Neuronal stem cell (in vitro differentiated cells): ENCODE data around the gene MALL.

Experiments used
- DNase-seq: peaks from one replicate; pipeline ENCODE4 v3.0.0-alpha.2; 2013; ENCODE audit warnings: low spot score
- H2AFZ ChIP-seq: one replicate; pipeline ENCODE4 v1.6.1; 2013; ENCODE audit warnings: mild to moderate bottlenecking, low read length, inconsistent platforms
- H2AK5ac ChIP-seq: 2 replicates; pipeline ENCODE4 v1.6.1; 2013; ENCODE audit warnings: low read depth, mild to moderate bottlenecking, inconsistent platforms, low read length, moderate library complexity, mixed read lengths
- H2BK120ac ChIP-seq: 2 replicates; pipeline ENCODE4 v1.6.1; 2013; ENCODE audit warnings: low read depth, mild to moderate bottlenecking, inconsistent platforms, low read length, moderate library complexity, mixed read lengths
- H2BK12ac ChIP-seq: one replicate; pipeline ENCODE4 v1.6.1; 2013; ENCODE audit warnings: low read length, inconsistent platforms
- H2BK15ac ChIP-seq: 2 replicates; pipeline ENCODE4 v1.6.1; 2013; ENCODE audit warnings: mild to moderate bottlenecking, low read length, inconsistent platforms, mixed read lengths
- H2BK5ac ChIP-seq: one replicate; pipeline ENCODE4 v1.6.1; 2013; ENCODE audit warnings: inconsistent platforms, mild to moderate bottlenecking, low read length, moderate library complexity
- H3K14ac ChIP-seq: one replicate; pipeline ENCODE4 v1.6.1; 2013; ENCODE audit warnings: low read length, inconsistent platforms
- H3K18ac ChIP-seq: 2 replicates; pipeline ENCODE4 v1.6.1; 2013; ENCODE audit warnings: low read length, inconsistent platforms
- H3K23ac ChIP-seq: 2 replicates; pipeline ENCODE4 v1.6.1; 2013; ENCODE audit warnings: low read depth, mild to moderate bottlenecking, mixed read lengths, low read length, inconsistent platforms; ENCODE audit not compliant: poor library complexity
- H3K27ac ChIP-seq: replicated peaks from 3 replicates; pipeline ENCODE4 v1.5.1; 2013; ENCODE audit warnings: low read length, inconsistent platforms
- H3K27me3 ChIP-seq, 3 experiments: 2 replicates each; pipeline ENCODE4 v1.6.1; 2013; ENCODE audit warnings: low read length in 3 of 3, mild to moderate bottlenecking in 2 of 3, inconsistent platforms in 1 of 3, low read depth in 1 of 3, mixed read lengths in 1 of 3, moderate library complexity in 1 of 3; ENCODE audit not compliant: control insufficient read depth in 3 of 3, insufficient read depth in 3 of 3
- H3K36me3 ChIP-seq, 2 donors: replicated peaks in 1 of 2; 2 replicates each; pipeline ENCODE4 v1.6.1; 2013; ENCODE audit warnings: low read length in 2 of 2; ENCODE audit not compliant: control insufficient read depth in 2 of 2, insufficient read depth in 2 of 2
- H3K4ac ChIP-seq: 2 replicates; pipeline ENCODE4 v1.6.1; 2013; ENCODE audit warnings: inconsistent platforms, mild to moderate bottlenecking, low read length, moderate library complexity
- H3K4me1 ChIP-seq, 2 donors: 1 replicate in 1 of 2; 2 replicates in 1 of 2; pipeline ENCODE4 v1.6.1; 2013; ENCODE audit warnings: low read length in 2 of 2, low read depth in 1 of 2; ENCODE audit not compliant: control insufficient read depth in 2 of 2, insufficient read depth in 1 of 2
- H3K4me2 ChIP-seq: one replicate; pipeline ENCODE4 v1.6.1; 2013; ENCODE audit warnings: mild to moderate bottlenecking, low read length, inconsistent platforms; ENCODE audit not compliant: insufficient read depth, poor library complexity, severe bottlenecking
- H3K4me3 ChIP-seq, 2 donors: 2 replicates each; pipeline ENCODE4 v1.5.1; 2013; ENCODE audit warnings: low read length in 2 of 2, mild to moderate bottlenecking in 2 of 2, inconsistent platforms in 1 of 2, moderate library complexity in 1 of 2
- H3K79me1 ChIP-seq: one replicate; pipeline ENCODE4 v1.6.1; 2013; ENCODE audit warnings: low read depth, mild to moderate bottlenecking, inconsistent platforms, low read length, moderate library complexity
- H3K9ac ChIP-seq: one replicate; pipeline ENCODE4 v1.6.1; 2013; ENCODE audit warnings: mild to moderate bottlenecking, low read depth, low read length, inconsistent platforms; ENCODE audit not compliant: poor library complexity
- H3K9me3 ChIP-seq, 2 donors: replicated peaks in 1 of 2; 2 replicates each; pipeline versions ENCODE3 to v1.6.1; 2013; ENCODE audit warnings: low read length in 2 of 2, mild to moderate bottlenecking in 2 of 2, inconsistent platforms in 1 of 2, low read depth in 1 of 2, mixed read lengths in 1 of 2, moderate library complexity in 1 of 2; ENCODE audit not compliant: control insufficient read depth in 2 of 2, insufficient read depth in 1 of 2
- H4K8ac ChIP-seq: one replicate; pipeline ENCODE4 v1.6.1; 2013; ENCODE audit warnings: low read depth, mild to moderate bottlenecking, inconsistent platforms, low read length, moderate library complexity
- H4K91ac ChIP-seq: one replicate; pipeline ENCODE4 v1.6.1; 2013; ENCODE audit warnings: low read length, low read depth, mild to moderate bottlenecking, inconsistent platforms; ENCODE audit not compliant: poor library complexity
- WGBS, 2 donors: extraction: QIAGEN DNeasy Blood & Tissue Kit; methylation state at CpG; one replicate each; pipeline ENCODE4 v1.1.7; 2013; ENCODE audit warnings: missing lambda C conversion rate in 2 of 2, mixed read lengths in 1 of 2; ENCODE audit not compliant: insufficient read length in 2 of 2, insufficient replicate concordance in 1 of 2; ENCODE audit errors: extremely low coverage in 2 of 2; 5-methylcytosine and 5-hydroxymethylcytosine counted together

The MALL gene

GRCh38 chr2:110120171-110121051, 4.8 kb upstream of the MALL start:
- H2BK120ac ChIP-seq = no peak overlapping the region
- H3K4me1 ChIP-seq = peaks cover under 1 to 7% of the 10 kb centered on the region in 2 donors
- no peak overlapping the region for H3K9ac ChIP-seq
- H4K8ac ChIP-seq = no peak overlapping the region
- H4K91ac ChIP-seq = no peak overlapping the region
- H3K36me3 ChIP-seq = no peaks in the 10 kb centered on the region
- H2BK15ac ChIP-seq = no peak overlapping the region
- H3K4ac ChIP-seq = no peak overlapping the region
- no peak overlapping the region for H3K14ac ChIP-seq
- H3K18ac ChIP-seq = no peak overlapping the region
- no peak overlapping the region for H2BK12ac ChIP-seq
- H3K4me3 ChIP-seq = no peak overlapping the region
- no peak for DNase-seq
- no peak overlapping the region for H2AK5ac ChIP-seq
- H3K79me1 ChIP-seq = no peaks in the 10 kb centered on the region
- H3K27me3 ChIP-seq = peaks cover 0 to 44% (median 9%) of the 10 kb centered on the region in 3 experiments
- no peak overlapping the region for H3K27ac ChIP-seq
- no peak overlapping the region for H3K23ac ChIP-seq
- no peak overlapping the region for H3K4me2 ChIP-seq
- no CpG with 5 or more reads among the region's 11 CpGs for WGBS, 2 donors
- peaks cover 0 to 1% of the 10 kb centered on the region in 2 donors for H3K9me3 ChIP-seq
- H2BK5ac ChIP-seq = no peak overlapping the region
- no peak overlapping the region for H2AFZ ChIP-seq

DNA sequence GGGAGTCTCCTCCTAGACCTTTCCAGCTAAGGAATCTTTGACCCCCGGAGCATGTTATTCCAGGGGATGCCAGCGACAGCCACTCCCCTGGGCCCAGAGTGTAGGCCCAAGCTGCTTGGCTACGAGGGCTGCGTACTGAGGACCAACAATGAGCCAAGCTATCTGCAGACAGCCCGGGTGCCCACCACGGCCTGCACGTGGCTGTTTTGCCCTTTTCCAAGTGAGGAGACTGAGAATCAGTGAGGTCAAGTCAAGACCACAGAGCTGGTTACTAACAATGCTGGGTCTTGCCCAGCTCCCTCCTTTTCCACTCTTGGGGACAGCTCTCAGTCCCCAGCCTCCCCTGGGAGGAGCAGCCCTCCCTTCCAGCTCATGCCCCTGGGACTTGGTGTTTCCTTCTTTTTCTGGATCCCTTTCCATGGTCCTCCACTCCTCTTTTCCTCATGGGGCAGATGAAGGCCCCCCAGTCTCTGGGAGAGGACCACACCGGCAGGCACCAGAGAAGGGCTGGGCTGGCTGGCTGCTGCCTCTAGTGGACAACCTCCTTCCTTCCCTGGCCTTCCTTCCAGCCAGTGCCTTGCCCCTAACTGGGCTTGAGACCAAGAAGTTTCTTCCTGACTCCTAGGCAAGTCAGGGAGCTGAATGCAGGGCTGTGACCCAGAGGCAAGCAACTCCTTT, 550 bp upstream of the MALL start:
- Histone ChIP-seq H2BK5ac (no peak overlapping the region), H3K79me1 (no peaks in the 10 kb centered on the region), H2BK15ac (peak overlapping the region; percentile 24), H3K4ac (no peak overlapping the region), H2AFZ (peak overlapping the region; percentile 76), H3K9me3 (no peaks in the 10 kb centered on the region), H4K8ac (no peak overlapping the region), H2BK12ac (no peak overlapping the region), H3K14ac (peak overlapping the region; percentile 59), H3K23ac (no peak overlapping the region), H3K27me3 (peaks cover 3 to 64% (median 24%) of the 10 kb centered on the region in 3 experiments), H3K9ac (peak overlapping the region; percentile 13), H3K4me3 (peak overlapping the region in 1 of 2 donors; percentile 62), H4K91ac (no peak overlapping the region), H3K18ac (peak overlapping the region; percentile 61), H3K4me1 (peaks cover 4 to 8% of the 10 kb centered on the region in 2 donors), H3K36me3 (no peaks in the 10 kb centered on the region), H2AK5ac (no peak overlapping the region), H2BK120ac (no peak overlapping the region), H3K27ac (no peak overlapping the region), H3K4me2 (peak overlapping the region; percentile 59)
- no CpG with 5 or more reads among the region's 8 CpGs for WGBS, 2 donors
- no peak for DNase-seq

- WGBS, 2 donors = no CpG with 5 or more reads among the region's 14 CpGs
- no peak for DNase-seq
- Histone ChIP-seq H2BK12ac (no peak overlapping the region), H3K18ac (no peak overlapping the region), H4K8ac (no peak overlapping the region), H4K91ac (no peak overlapping the region), H2BK15ac (no peak overlapping the region), H3K36me3 (no peaks in the 10 kb centered on the region), H2BK5ac (no peak overlapping the region), H3K4ac (no peak overlapping the region), H3K79me1 (no peaks in the 10 kb centered on the region), H3K4me3 (no peak overlapping the region), H3K9me3 (no peaks in the 10 kb centered on the region), H3K9ac (no peak overlapping the region), H3K27ac (no peak overlapping the region), H3K4me2 (peak overlapping the region; percentile 59), H3K23ac (no peak overlapping the region), H3K4me1 (peaks cover 4 to 8% of the 10 kb centered on the region in 2 donors), H3K14ac (no peak overlapping the region), H2AFZ (peak overlapping the region; percentile 76), H2AK5ac (no peak overlapping the region), H2BK120ac (no peak overlapping the region), H3K27me3 (peaks cover 3 to 60% (median 24%) of the 10 kb centered on the region in 3 experiments)
Observed at GRCh38 chr2:110114831-110115255, 779 bp downstream of the MALL start.
